ENCODE results near the gene UGGT2.

UGGT2 gene

DNA sequence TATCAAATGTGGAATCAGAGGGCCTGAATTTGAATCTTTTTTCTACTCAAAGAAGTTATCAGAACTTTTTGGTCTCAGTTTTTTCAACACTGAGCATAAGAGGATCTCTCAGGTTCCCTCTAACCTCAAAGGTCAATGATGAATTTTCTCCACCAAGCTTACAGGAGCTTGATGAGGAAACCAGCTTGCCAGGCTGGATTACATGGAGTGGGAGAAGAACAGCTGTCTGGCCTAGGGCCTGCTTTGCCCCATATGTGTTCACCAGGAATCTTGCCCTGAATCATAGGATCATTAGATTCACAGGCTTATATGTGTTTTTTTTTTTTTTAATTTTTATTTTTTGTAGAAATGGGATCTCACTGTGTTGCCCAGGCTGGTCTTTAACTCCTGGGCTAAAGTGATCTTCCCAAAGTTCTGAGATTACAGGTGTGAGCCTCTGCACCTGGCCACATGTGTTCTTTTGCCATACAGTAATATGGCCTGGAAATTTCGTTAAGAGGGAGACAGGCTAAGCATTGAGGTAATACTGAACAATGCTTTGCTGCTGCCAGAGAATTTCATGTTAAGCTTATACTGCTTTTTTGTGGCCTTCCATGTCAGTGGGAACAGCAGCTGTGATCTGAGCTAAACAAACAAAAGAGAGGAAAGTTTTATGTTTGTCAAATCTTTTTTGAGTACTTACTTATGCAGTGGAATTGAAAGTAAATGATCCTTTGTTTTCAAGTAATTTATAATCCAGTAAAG is 265.7 kb downstream of the UGGT2 start:
- Histone ChIP-seq H3K4me3 (ENCODE audit: low read depth, low read length, poor library complexity, severe bottlenecking) (no peak overlapping the region), H4K20me1 (ENCODE audit: insufficient read depth, low read length) (no peaks in the 10 kb centered on the region), H3K36me3 (ENCODE audit: insufficient read depth, low read length) (peaks cover 65% of the 10 kb centered on the region), H3K9me3 (ENCODE audit: low read length) (no peaks in the 10 kb centered on the region), H2AFZ (ENCODE audit: low read length) (no peak overlapping the region), H3F3A (ENCODE audit: insufficient read depth, low read length) (no peaks in the 10 kb centered on the region), H3K4me1 (ENCODE audit: insufficient read depth, low read length, severe bottlenecking) (no peaks in the 10 kb centered on the region), H3K27me3 (ENCODE audit: insufficient read depth, low read length) (no peaks in the 10 kb centered on the region), H3K27ac (ENCODE audit: low read depth, low read length, poor library complexity, severe bottlenecking) (no peak overlapping the region), H3K9ac (ENCODE audit: low read length) (no peak overlapping the region), H3K9me2 (ENCODE audit: low read depth, low read length) (no peaks in the 10 kb centered on the region), H3K4me2 (ENCODE audit: low read length) (no peak overlapping the region), H3K79me2 (ENCODE audit: insufficient read depth, low read length) (no peaks in the 10 kb centered on the region)
- TF ChIP-seq, protein P1, sequence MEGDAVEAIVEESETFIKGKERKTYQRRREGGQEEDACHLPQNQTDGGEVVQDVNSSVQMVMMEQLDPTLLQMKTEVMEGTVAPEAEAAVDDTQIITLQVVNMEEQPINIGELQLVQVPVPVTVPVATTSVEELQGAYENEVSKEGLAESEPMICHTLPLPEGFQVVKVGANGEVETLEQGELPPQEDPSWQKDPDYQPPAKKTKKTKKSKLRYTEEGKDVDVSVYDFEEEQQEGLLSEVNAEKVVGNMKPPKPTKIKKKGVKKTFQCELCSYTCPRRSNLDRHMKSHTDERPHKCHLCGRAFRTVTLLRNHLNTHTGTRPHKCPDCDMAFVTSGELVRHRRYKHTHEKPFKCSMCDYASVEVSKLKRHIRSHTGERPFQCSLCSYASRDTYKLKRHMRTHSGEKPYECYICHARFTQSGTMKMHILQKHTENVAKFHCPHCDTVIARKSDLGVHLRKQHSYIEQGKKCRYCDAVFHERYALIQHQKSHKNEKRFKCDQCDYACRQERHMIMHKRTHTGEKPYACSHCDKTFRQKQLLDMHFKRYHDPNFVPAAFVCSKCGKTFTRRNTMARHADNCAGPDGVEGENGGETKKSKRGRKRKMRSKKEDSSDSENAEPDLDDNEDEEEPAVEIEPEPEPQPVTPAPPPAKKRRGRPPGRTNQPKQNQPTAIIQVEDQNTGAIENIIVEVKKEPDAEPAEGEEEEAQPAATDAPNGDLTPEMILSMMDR (IDR thresholded peaks at IDR 0.05; ENCODE audit: low read length) = no peak
- no peak for TF ChIP-seq EZH2 (IDR thresholded peaks at IDR 0.05; ENCODE audit: borderline replicate concordance, low read length)

DNA sequence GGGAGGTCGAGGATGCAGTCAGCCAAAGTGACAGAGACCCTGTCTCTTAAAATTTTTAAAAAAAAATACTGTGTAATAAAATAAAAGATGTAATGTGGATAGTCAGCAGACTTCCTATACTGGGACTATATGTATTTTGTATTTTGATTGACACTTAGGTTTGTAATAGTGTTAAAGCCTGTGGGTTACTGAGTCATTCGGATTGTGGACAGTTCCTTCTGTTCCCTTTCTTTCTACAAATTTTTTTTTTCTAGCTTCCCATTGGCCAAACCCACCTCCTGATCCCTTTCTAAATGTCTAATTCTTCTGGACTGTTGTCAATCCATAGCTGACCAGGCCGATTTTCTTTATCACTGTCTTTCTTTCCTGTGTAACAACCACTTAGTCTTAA is 268.3 kb downstream of the UGGT2 start:
- Histone ChIP-seq H3F3A (ENCODE audit: insufficient read depth, low read length) (no peaks in the 10 kb centered on the region), H3K27ac (ENCODE audit: low read depth, low read length, poor library complexity, severe bottlenecking) (no peak overlapping the region), H3K4me1 (ENCODE audit: insufficient read depth, low read length, severe bottlenecking) (no peaks in the 10 kb centered on the region), H4K20me1 (ENCODE audit: insufficient read depth, low read length) (no peaks in the 10 kb centered on the region), H3K79me2 (ENCODE audit: insufficient read depth, low read length) (no peaks in the 10 kb centered on the region), H2AFZ (ENCODE audit: low read length) (no peak overlapping the region), H3K36me3 (ENCODE audit: insufficient read depth, low read length) (peaks cover 57% of the 10 kb centered on the region), H3K9ac (ENCODE audit: low read length) (no peak overlapping the region), H3K27me3 (ENCODE audit: insufficient read depth, low read length) (no peaks in the 10 kb centered on the region), H3K9me3 (ENCODE audit: low read length) (no peaks in the 10 kb centered on the region), H3K4me2 (ENCODE audit: low read length) (no peak overlapping the region), H3K4me3 (ENCODE audit: low read depth, low read length, poor library complexity, severe bottlenecking) (no peak overlapping the region), H3K9me2 (ENCODE audit: low read depth, low read length) (no peaks in the 10 kb centered on the region)
- no peak for TF ChIP-seq EZH2 (IDR thresholded peaks at IDR 0.05; ENCODE audit: borderline replicate concordance, low read length)
- TF ChIP-seq, protein P1 (IDR thresholded peaks at IDR 0.05; ENCODE audit: low read length) = no peak

DNA sequence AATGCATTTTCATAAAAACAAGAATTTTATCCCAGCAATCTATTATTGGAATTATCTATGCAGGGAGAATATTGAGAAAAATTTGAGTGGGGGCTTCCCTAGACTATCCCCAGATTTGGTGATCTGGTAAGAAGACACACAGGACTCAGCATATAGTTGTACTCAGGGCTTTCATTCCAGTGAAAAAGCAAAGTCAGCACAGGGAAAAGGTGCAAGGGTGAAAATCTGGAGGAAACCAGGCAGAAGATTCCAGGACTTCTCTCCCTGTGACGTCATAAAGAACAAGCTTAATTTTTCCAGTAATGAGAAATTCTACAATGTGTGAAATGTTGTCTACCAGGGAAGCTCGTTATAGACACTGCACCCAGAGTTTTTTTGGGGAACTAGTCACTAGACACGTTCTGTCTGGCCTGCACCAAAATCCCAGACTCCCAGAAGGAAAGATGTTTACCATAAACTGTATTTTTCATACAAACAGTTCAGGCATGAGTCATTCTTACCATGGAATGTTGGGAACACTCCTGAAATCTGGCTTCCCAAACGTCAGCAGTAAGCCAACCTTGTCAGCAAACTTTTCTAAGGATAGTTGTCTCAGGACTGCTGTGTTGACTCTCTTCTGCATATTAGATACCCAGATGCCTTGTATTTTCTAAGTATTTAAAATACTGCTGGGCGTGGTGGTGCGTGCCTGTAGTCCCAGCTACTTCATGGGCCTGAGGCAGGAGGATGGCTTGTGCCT is 268.9 kb downstream of the UGGT2 start:
- H3K27me3 ChIP-seq (ENCODE audit: insufficient read depth, low read length) = no peaks in the 10 kb centered on the region
- no peak for TF ChIP-seq EZH2 (IDR thresholded peaks at IDR 0.05; ENCODE audit: borderline replicate concordance, low read length)
- TF ChIP-seq, protein P1 (IDR thresholded peaks at IDR 0.05; ENCODE audit: low read length) = no peak
- no peaks in the 10 kb centered on the region for H3K4me1 ChIP-seq (ENCODE audit: insufficient read depth, low read length, severe bottlenecking)
- no peaks in the 10 kb centered on the region for H3K9me3 ChIP-seq (ENCODE audit: low read length)
- no peak overlapping the region for H2AFZ ChIP-seq (ENCODE audit: low read length)
- H3F3A ChIP-seq (ENCODE audit: insufficient read depth, low read length) = no peaks in the 10 kb centered on the region
- no peak overlapping the region for H3K27ac ChIP-seq (ENCODE audit: low read depth, low read length, poor library complexity, severe bottlenecking)
- no peaks in the 10 kb centered on the region for H3K79me2 ChIP-seq (ENCODE audit: insufficient read depth, low read length)
- H3K9me2 ChIP-seq (ENCODE audit: low read depth, low read length) = no peaks in the 10 kb centered on the region
- peaks cover 52% of the 10 kb centered on the region for H3K36me3 ChIP-seq (ENCODE audit: insufficient read depth, low read length)
- no peak overlapping the region for H3K9ac ChIP-seq (ENCODE audit: low read length)
- H3K4me2 ChIP-seq (ENCODE audit: low read length) = no peak overlapping the region
- H3K4me3 ChIP-seq (ENCODE audit: low read depth, low read length, poor library complexity, severe bottlenecking) = no peak overlapping the region
- H4K20me1 ChIP-seq (ENCODE audit: insufficient read depth, low read length) = no peaks in the 10 kb centered on the region

Measured in OCI-LY1 (cell line).